Liver (tissue), 3 donors: Measurements from ENCODE around the gene TTC7B.

Source experiments
- FOXA2 ChIP-seq: IDR thresholded peaks from 2 replicates; pipeline ENCODE4 v1.6.1; 2016; ENCODE audit warnings: antibody characterized with exemption
- GABPA ChIP-seq, 2 donors: IDR thresholded peaks in 1 of 2; conservative IDR thresholded peaks in 1 of 2; 2 replicates each; pipeline ENCODE4 v1.6.1; 2016; ENCODE audit warnings: antibody characterized with exemption in 2 of 2, mild to moderate bottlenecking in 1 of 2, moderate library complexity in 1 of 2
- HNF4A ChIP-seq, 2 donors: conservative IDR thresholded peaks; 2 replicates each; pipeline ENCODE4 v1.6.1; 2016; ENCODE audit warnings: antibody characterized with exemption in 2 of 2, mild to moderate bottlenecking in 2 of 2
- HNF4G ChIP-seq: IDR thresholded peaks from 2 replicates; pipeline ENCODE4 v1.6.1; 2016; ENCODE audit warnings: antibody characterized with exemption
- JUND ChIP-seq, 2 donors: IDR thresholded peaks; 2 replicates each; pipeline ENCODE4 v1.6.1; 2016; ENCODE audit warnings: antibody characterized with exemption in 2 of 2
- NR2F2 ChIP-seq: IDR thresholded peaks from 2 replicates; pipeline ENCODE4 v1.6.1; 2016; ENCODE audit warnings: antibody characterized with exemption
- RAD21 ChIP-seq, 2 donors: IDR thresholded peaks; 2 replicates each; pipeline ENCODE4 v1.6.1; 2016; ENCODE audit warnings: antibody characterized with exemption in 2 of 2, mild to moderate bottlenecking in 2 of 2
- SP1 ChIP-seq: IDR thresholded peaks from 2 replicates; pipeline ENCODE4 v1.6.1; 2018; ENCODE audit warnings: antibody characterized with exemption, mild to moderate bottlenecking
- TAF1 ChIP-seq: conservative IDR thresholded peaks from 2 replicates; pipeline ENCODE4 v1.6.1; 2016; ENCODE audit warnings: antibody characterized with exemption, mild to moderate bottlenecking
- YY1 ChIP-seq: IDR thresholded peaks from 2 replicates; pipeline ENCODE4 v1.6.1; 2016; ENCODE audit warnings: antibody characterized with exemption, mild to moderate bottlenecking
- TF ChIP-seq, protein P1 (sequence below): fragments of 150-350 bp; IDR thresholded peaks from 2 replicates; pipeline ENCODE4 v1.5.1; 2017; ENCODE audit warnings: improper control_type of control experiment, low read depth, low read length; ENCODE audit not compliant: missing input control
- TF ChIP-seq, protein P2 (sequence below): IDR thresholded peaks from 2 replicates; pipeline ENCODE4 v1.6.1; 2016; ENCODE audit warnings: antibody characterized with exemption
- TF ChIP-seq, protein P3 (sequence below): IDR thresholded peaks from 2 replicates; pipeline ENCODE4 v1.6.1; 2016; ENCODE audit warnings: antibody characterized with exemption
- TF ChIP-seq, protein P4 (sequence below): IDR thresholded peaks from 2 replicates; pipeline ENCODE4 v1.6.1; 2016; ENCODE audit warnings: antibody characterized with exemption, mild to moderate bottlenecking
- donor health status: healthy.
- donor health status: healthy.

DNA sequence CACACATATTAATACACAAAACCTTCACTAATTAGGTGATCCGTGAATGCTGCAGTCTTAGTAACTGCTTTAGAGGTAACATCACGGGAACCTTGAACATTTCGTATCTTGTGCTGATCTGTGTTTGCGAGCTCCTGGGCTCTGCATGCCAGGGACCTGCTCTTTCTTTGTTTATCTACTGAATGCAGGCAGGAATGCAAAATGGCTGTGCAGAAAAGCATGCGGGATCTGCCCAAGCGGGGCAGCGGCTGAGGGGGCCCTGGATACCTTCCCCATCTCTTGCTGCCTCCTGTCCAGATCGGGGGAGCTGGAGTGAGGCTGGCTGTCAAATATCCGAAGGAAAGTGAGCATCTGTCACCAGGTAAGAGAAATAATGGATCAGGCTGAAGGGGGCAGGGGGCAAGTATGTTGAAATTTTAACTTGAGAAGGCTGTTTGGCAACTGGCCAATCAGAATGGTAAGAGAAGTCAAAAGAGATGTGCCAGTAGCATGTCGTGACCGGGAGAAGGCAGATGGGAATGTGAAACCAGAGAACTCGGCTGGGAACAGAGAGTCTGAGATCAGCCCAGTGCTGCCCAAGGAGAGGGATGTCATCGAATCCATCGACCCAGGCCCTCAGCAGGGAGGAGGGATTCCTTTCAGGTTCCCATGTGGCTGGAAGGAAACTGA is 191.4 kb downstream of the TTC7B start:
- TF ChIP-seq GABPA (IDR thresholded peaks at IDR 0.05 in 1 of 2, conservative IDR thresholded peaks at IDR 0.05 in 1 of 2) (no peak), YY1 (no peak), RAD21 (IDR thresholded peaks at IDR 0.05) (no peak), NR2F2 (no peak), TAF1 (no peak), FOXA2 (no peak), HNF4A (conservative IDR thresholded peaks at IDR 0.05) (no peak), JUND (IDR thresholded peaks at IDR 0.05) (no peak), SP1 (no peak), HNF4G (no peak)
- TF ChIP-seq, protein P1, sequence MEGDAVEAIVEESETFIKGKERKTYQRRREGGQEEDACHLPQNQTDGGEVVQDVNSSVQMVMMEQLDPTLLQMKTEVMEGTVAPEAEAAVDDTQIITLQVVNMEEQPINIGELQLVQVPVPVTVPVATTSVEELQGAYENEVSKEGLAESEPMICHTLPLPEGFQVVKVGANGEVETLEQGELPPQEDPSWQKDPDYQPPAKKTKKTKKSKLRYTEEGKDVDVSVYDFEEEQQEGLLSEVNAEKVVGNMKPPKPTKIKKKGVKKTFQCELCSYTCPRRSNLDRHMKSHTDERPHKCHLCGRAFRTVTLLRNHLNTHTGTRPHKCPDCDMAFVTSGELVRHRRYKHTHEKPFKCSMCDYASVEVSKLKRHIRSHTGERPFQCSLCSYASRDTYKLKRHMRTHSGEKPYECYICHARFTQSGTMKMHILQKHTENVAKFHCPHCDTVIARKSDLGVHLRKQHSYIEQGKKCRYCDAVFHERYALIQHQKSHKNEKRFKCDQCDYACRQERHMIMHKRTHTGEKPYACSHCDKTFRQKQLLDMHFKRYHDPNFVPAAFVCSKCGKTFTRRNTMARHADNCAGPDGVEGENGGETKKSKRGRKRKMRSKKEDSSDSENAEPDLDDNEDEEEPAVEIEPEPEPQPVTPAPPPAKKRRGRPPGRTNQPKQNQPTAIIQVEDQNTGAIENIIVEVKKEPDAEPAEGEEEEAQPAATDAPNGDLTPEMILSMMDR: no peak
- TF ChIP-seq, protein P2, sequence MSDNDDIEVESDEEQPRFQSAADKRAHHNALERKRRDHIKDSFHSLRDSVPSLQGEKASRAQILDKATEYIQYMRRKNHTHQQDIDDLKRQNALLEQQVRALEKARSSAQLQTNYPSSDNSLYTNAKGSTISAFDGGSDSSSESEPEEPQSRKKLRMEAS: no peak
- TF ChIP-seq, protein P3, sequence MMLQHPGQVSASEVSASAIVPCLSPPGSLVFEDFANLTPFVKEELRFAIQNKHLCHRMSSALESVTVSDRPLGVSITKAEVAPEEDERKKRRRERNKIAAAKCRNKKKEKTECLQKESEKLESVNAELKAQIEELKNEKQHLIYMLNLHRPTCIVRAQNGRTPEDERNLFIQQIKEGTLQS: no peak
- TF ChIP-seq, protein P4, sequence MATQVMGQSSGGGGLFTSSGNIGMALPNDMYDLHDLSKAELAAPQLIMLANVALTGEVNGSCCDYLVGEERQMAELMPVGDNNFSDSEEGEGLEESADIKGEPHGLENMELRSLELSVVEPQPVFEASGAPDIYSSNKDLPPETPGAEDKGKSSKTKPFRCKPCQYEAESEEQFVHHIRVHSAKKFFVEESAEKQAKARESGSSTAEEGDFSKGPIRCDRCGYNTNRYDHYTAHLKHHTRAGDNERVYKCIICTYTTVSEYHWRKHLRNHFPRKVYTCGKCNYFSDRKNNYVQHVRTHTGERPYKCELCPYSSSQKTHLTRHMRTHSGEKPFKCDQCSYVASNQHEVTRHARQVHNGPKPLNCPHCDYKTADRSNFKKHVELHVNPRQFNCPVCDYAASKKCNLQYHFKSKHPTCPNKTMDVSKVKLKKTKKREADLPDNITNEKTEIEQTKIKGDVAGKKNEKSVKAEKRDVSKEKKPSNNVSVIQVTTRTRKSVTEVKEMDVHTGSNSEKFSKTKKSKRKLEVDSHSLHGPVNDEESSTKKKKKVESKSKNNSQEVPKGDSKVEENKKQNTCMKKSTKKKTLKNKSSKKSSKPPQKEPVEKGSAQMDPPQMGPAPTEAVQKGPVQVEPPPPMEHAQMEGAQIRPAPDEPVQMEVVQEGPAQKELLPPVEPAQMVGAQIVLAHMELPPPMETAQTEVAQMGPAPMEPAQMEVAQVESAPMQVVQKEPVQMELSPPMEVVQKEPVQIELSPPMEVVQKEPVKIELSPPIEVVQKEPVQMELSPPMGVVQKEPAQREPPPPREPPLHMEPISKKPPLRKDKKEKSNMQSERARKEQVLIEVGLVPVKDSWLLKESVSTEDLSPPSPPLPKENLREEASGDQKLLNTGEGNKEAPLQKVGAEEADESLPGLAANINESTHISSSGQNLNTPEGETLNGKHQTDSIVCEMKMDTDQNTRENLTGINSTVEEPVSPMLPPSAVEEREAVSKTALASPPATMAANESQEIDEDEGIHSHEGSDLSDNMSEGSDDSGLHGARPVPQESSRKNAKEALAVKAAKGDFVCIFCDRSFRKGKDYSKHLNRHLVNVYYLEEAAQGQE: no peak
